Loucy (cell line): ENCODE measurements around the gene ALOX15.

ENCODE experiments used
- EZH2phosphoT487 ChIP-seq: fragments of 200-600 bp; IDR thresholded peaks from 2 replicates; pipeline ENCODE4 v1.6.1; 2018; ENCODE audit warnings: antibody characterized with exemption, mild to moderate bottlenecking, moderate library complexity, borderline replicate concordance
- TF ChIP-seq, protein P1 (sequence below): fragments of 200-600 bp; sonication (generic); conservative IDR thresholded peaks from 2 replicates; pipeline ENCODE4 v1.5.1; 2014; ENCODE audit warnings: mild to moderate bottlenecking, antibody characterized with exemption, low read length

DNA sequence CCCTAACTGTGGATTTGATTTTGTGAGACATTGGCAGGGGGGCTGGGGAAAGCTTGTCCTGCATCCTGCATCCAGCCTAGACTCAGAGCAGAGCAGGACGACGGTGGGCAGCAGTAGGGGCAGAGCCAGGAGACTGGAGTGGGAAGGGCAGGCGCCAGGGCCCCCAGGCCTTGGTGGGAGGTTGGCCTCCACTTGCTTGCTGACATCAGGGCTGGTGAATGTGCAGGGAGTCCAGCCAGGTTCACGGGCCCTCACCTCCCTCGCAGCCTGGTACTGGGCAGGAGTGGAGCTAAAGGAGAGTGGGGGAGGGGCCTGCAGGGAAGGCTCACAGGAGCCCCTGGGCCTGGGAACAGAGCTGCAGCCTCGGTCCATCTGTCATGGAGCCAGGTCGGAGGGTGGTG is 59.4 kb downstream of the ALOX15 start:
- TF ChIP-seq EZH2phosphoT487: no peak
- TF ChIP-seq, protein P1, sequence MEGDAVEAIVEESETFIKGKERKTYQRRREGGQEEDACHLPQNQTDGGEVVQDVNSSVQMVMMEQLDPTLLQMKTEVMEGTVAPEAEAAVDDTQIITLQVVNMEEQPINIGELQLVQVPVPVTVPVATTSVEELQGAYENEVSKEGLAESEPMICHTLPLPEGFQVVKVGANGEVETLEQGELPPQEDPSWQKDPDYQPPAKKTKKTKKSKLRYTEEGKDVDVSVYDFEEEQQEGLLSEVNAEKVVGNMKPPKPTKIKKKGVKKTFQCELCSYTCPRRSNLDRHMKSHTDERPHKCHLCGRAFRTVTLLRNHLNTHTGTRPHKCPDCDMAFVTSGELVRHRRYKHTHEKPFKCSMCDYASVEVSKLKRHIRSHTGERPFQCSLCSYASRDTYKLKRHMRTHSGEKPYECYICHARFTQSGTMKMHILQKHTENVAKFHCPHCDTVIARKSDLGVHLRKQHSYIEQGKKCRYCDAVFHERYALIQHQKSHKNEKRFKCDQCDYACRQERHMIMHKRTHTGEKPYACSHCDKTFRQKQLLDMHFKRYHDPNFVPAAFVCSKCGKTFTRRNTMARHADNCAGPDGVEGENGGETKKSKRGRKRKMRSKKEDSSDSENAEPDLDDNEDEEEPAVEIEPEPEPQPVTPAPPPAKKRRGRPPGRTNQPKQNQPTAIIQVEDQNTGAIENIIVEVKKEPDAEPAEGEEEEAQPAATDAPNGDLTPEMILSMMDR: no peak
